Measurements from ENCODE around the gene TMEM186.

DNA sequence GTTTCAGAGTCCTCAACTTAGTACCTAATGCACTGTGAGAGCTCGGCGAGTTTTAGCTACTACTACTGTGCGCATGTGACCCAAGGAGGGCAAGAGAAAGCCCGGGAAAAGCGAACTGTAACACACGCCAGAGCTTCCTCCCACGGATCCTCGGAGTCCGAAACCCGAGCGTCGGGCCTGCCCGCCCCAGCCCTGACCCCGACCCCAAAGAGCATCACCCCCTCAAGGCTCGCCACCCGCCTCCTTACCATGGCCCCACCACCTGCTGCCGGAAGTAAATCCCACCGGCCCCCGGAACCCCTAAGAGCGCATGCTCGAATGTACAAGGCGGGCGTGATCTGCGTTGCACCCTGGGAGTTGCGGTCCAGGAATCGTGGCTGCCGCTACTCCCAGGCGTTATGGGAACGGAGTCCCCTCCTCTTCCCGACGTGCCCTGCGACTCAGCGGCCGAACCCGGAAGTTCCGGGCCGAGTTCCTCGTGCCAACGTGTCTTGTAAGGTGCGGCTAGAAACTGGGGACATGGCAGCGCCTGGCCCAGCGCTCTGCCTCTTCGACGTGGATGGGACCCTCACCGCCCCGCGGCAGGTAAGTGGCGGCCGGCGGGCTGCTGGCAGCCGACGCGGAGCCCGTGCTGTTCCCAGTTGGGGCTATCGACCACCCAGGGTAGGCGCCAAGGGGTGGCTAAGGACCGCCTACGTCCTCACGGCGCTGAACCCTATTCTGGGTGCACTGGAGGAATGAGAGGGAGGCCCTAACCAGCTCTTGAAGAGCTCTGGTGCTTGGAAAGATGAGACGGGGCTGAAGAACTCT lies at the start of gene TMEM186, which contains the start of gene PMM2:
- TF ChIP-seq, protein P1, sequence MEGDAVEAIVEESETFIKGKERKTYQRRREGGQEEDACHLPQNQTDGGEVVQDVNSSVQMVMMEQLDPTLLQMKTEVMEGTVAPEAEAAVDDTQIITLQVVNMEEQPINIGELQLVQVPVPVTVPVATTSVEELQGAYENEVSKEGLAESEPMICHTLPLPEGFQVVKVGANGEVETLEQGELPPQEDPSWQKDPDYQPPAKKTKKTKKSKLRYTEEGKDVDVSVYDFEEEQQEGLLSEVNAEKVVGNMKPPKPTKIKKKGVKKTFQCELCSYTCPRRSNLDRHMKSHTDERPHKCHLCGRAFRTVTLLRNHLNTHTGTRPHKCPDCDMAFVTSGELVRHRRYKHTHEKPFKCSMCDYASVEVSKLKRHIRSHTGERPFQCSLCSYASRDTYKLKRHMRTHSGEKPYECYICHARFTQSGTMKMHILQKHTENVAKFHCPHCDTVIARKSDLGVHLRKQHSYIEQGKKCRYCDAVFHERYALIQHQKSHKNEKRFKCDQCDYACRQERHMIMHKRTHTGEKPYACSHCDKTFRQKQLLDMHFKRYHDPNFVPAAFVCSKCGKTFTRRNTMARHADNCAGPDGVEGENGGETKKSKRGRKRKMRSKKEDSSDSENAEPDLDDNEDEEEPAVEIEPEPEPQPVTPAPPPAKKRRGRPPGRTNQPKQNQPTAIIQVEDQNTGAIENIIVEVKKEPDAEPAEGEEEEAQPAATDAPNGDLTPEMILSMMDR (IDR thresholded peaks at IDR 0.05): peak in 1 of 6 experiments; percentile 27
- no peak for TF ChIP-seq POLR2A (IDR thresholded peaks at IDR 0.05)

All from adrenal gland (tissue), 5 donors.